Body of pancreas (tissue), 4 donors: Measurements from ENCODE around the gene CRYGB.
"Not testable (repeated sequence)": the region's sequence is repeated elsewhere in the genome, so short reads cannot be mapped to it uniquely, and the experiment has no call there.

Source experiments
- CTCF ChIP-seq, 7 experiments: fragments of 450-650 bp in 4 of 7; fragments of 200-600 bp in 3 of 7; sonication (generic) in 3 of 7; IDR thresholded peaks; one replicate each; pipeline ENCODE4 v1.5.1; 2016 to 2019; ENCODE audit warnings: antibody characterized with exemption in 7 of 7
- POLR2A ChIP-seq, 3 donors: fragments of 450-650 bp; IDR thresholded peaks; one replicate each; pipeline ENCODE4 v1.6.1; 2016; ENCODE audit warnings: antibody characterized with exemption in 3 of 3, mild to moderate bottlenecking in 2 of 3

GRCh38 chr2:208124013-208124715 lies 21.8 kb downstream of the CRYGB start, which contains the start of gene CRYGD:
- not testable (repeated sequence) for TF ChIP-seq CTCF, POLR2A (IDR thresholded peaks at IDR 0.05)
